ENCODE data around the gene CNGB1.
"Not testable (repeated sequence)": the region's sequence is repeated elsewhere in the genome, so short reads cannot be mapped to it uniquely, and the experiment has no call there.

Gene CNGB1

GRCh38 chr16:57862698-57863433, 108.1 kb downstream of the CNGB1 start:
- Histone ChIP-seq H3K9me3 (ENCODE audit: insufficient read depth, low read length) (no peaks in the 10 kb centered on the region), H3K79me2 (ENCODE audit: insufficient read depth, low read length) (no peaks in the 10 kb centered on the region), H4K20me1 (ENCODE audit: low read depth, low read length) (no peaks in the 10 kb centered on the region), H3K36me3 (ENCODE audit: low read length) (no peaks in the 10 kb centered on the region), H2AFZ (ENCODE audit: low read depth, low read length, severe bottlenecking) (no peak overlapping the region), H3K27me3 (ENCODE audit: low read length) (no peaks in the 10 kb centered on the region), H3F3A (ENCODE audit: insufficient read depth) (no peaks in the 10 kb centered on the region), H3K9ac (ENCODE audit: low read length) (no peak overlapping the region), H3K4me3 (ENCODE audit: insufficient read depth, low read length, poor library complexity, severe bottlenecking) (no peak overlapping the region), H3K27ac (ENCODE audit: low read depth, low read length) (no peak overlapping the region), H3K4me2 (ENCODE audit: low read depth, low read length, poor library complexity, severe bottlenecking) (no peak overlapping the region), H3K9me2 (replicated peaks; ENCODE audit: insufficient read depth, low read length) (no peaks in the 10 kb centered on the region)
- TF ChIP-seq CTCF (IDR thresholded peaks at IDR 0.05; ENCODE audit: insufficient read depth, low read length, poor library complexity, severe bottlenecking): no peak
- TF ChIP-seq EZH2phosphoT487 (conservative IDR thresholded peaks at IDR 0.05; ENCODE audit: low read length): no peak

- Histone ChIP-seq H2AFZ (ENCODE audit: low read depth, low read length, severe bottlenecking) (no peak overlapping the region), H3K79me2 (ENCODE audit: insufficient read depth, low read length) (no peaks in the 10 kb centered on the region), H3K9me2 (replicated peaks; ENCODE audit: insufficient read depth, low read length) (no peaks in the 10 kb centered on the region), H3K9me3 (ENCODE audit: insufficient read depth, low read length) (no peaks in the 10 kb centered on the region), H3K9ac (ENCODE audit: low read length) (no peak overlapping the region), H3K36me3 (ENCODE audit: low read length) (no peaks in the 10 kb centered on the region), H3K27me3 (ENCODE audit: low read length) (no peaks in the 10 kb centered on the region), H4K20me1 (ENCODE audit: low read depth, low read length) (no peaks in the 10 kb centered on the region), H3K4me3 (ENCODE audit: insufficient read depth, low read length, poor library complexity, severe bottlenecking) (no peak overlapping the region), H3F3A (ENCODE audit: insufficient read depth) (no peaks in the 10 kb centered on the region), H3K4me2 (ENCODE audit: low read depth, low read length, poor library complexity, severe bottlenecking) (no peak overlapping the region), H3K27ac (ENCODE audit: low read depth, low read length) (no peak overlapping the region)
- no peak for TF ChIP-seq CTCF (IDR thresholded peaks at IDR 0.05; ENCODE audit: insufficient read depth, low read length, poor library complexity, severe bottlenecking)
- TF ChIP-seq EZH2phosphoT487 (conservative IDR thresholded peaks at IDR 0.05; ENCODE audit: low read length): no peak
Measured at GRCh38 chr16:57859331-57859730, 111.6 kb downstream of the CNGB1 start.

DNA sequence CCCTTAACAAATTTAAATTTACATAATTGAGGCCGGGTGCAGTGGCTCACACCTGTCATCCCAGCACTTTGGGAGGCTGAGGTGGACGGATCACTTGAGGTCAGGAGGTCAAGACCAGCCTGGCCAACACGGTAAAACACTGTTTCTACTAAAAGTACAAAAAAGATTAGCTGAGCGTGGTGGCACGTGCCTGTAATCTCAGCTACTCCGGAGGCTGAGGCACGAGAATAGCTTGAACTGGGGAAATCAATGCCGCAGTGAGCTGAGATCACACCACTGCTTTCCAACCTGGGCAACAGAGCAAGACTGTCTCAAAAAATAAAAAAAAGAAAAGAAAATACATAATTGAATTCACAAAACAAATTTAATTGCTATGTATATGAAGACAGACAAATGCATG, 112.3 kb downstream of the CNGB1 start:
- TF ChIP-seq EZH2phosphoT487 (conservative IDR thresholded peaks at IDR 0.05; ENCODE audit: low read length) (no peak), CTCF (IDR thresholded peaks at IDR 0.05; ENCODE audit: insufficient read depth, low read length, poor library complexity, severe bottlenecking) (no peak)
- H4K20me1 ChIP-seq (ENCODE audit: low read depth, low read length): no peaks in the 10 kb centered on the region
- no peaks in the 10 kb centered on the region for H3K79me2 ChIP-seq (ENCODE audit: insufficient read depth, low read length)
- H3K9me3 ChIP-seq (ENCODE audit: insufficient read depth, low read length): no peaks in the 10 kb centered on the region
- H3K36me3 ChIP-seq (ENCODE audit: low read length): no peaks in the 10 kb centered on the region
- H3K27me3 ChIP-seq (ENCODE audit: low read length): no peaks in the 10 kb centered on the region
- no peak overlapping the region for H3K27ac ChIP-seq (ENCODE audit: low read depth, low read length)
- H3F3A ChIP-seq (ENCODE audit: insufficient read depth): no peaks in the 10 kb centered on the region
- no peak overlapping the region for H3K9ac ChIP-seq (ENCODE audit: low read length)
- H3K4me3 ChIP-seq (ENCODE audit: insufficient read depth, low read length, poor library complexity, severe bottlenecking): no peak overlapping the region
- H3K4me2 ChIP-seq (ENCODE audit: low read depth, low read length, poor library complexity, severe bottlenecking): no peak overlapping the region
- H2AFZ ChIP-seq (ENCODE audit: low read depth, low read length, severe bottlenecking): no peak overlapping the region
- no peaks in the 10 kb centered on the region for H3K9me2 ChIP-seq (replicated peaks; ENCODE audit: insufficient read depth, low read length)

GRCh38 chr16:57857991-57858390, 112.9 kb downstream of the CNGB1 start:
- H3K27me3 ChIP-seq (ENCODE audit: low read length); H3K27ac ChIP-seq (ENCODE audit: low read depth, low read length); H3K9me3 ChIP-seq (ENCODE audit: insufficient read depth, low read length); H3K4me3 ChIP-seq (ENCODE audit: insufficient read depth, low read length, poor library complexity, severe bottlenecking); H3K9ac ChIP-seq (ENCODE audit: low read length); H3K4me2 ChIP-seq (ENCODE audit: low read depth, low read length, poor library complexity, severe bottlenecking); H3K9me2 ChIP-seq (replicated peaks; ENCODE audit: insufficient read depth, low read length); H3K36me3 ChIP-seq (ENCODE audit: low read length); H2AFZ ChIP-seq (ENCODE audit: low read depth, low read length, severe bottlenecking); H3F3A ChIP-seq (ENCODE audit: insufficient read depth); H3K79me2 ChIP-seq (ENCODE audit: insufficient read depth, low read length); H4K20me1 ChIP-seq (ENCODE audit: low read depth, low read length): not testable (repeated sequence)

All from SU-DHL-6 (cell line).